Adipocyte (in vitro differentiated cells): Measurements from ENCODE around the gene CSDE1.

Experiments
- DNase-seq: peaks from one replicate; pipeline ENCODE4 v3.0.0-alpha.2; 2015; ENCODE audit warnings: low read depth
- H3K27me3 ChIP-seq: replicated peaks from 2 replicates; pipeline ENCODE4 v1.7.0; 2013; ENCODE audit warnings: mild to moderate bottlenecking, low read length, moderate library complexity; ENCODE audit not compliant: control insufficient read depth, insufficient read depth
- H3K36me3 ChIP-seq: 2 replicates; pipeline ENCODE4 v1.7.0; 2013; ENCODE audit warnings: low read length, mild to moderate bottlenecking, moderate library complexity; ENCODE audit not compliant: control insufficient read depth, insufficient read depth, severe bottlenecking
- H3K4me1 ChIP-seq: 2 replicates; pipeline ENCODE4 v1.7.0; 2013; ENCODE audit warnings: mild to moderate bottlenecking, low read length, moderate library complexity; ENCODE audit not compliant: control insufficient read depth, insufficient read depth
- H3K4me3 ChIP-seq: 2 replicates; pipeline ENCODE4 v1.7.0; 2013; ENCODE audit warnings: mild to moderate bottlenecking, low read length, moderate library complexity
- H3K9ac ChIP-seq: 2 replicates; pipeline ENCODE4 v1.7.0; 2013; ENCODE audit warnings: mild to moderate bottlenecking, low read length, moderate library complexity
- H3K9me3 ChIP-seq: 2 replicates; pipeline ENCODE4 v1.7.0; 2013; ENCODE audit warnings: mild to moderate bottlenecking, low read length, moderate library complexity; ENCODE audit not compliant: control insufficient read depth

The CSDE1 gene

DNA sequence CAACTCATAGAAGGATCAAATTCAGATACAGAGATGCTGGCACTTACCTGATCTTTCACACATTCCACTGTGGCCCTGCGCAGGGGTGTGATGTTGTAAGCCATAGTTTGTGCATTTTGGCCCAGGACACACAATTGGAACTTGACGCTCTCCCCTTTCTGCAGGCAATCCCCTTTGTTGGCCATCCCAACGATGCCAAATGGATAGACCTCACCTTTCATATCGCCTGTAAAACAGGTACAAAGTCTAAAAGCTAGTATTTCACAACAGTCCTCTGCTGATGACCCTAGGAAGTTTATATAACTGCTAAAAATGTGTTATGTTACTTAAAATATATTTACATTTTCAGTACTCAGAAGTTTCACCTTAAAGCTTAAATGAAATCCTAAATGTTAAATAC, 37.3 kb downstream of the CSDE1 start:
- no peak overlapping the region for H3K4me3 ChIP-seq
- no peaks in the 10 kb centered on the region for H3K27me3 ChIP-seq
- peaks cover 18% of the 10 kb centered on the region for H3K4me1 ChIP-seq
- no peaks in the 10 kb centered on the region for H3K9me3 ChIP-seq
- no peak for DNase-seq
- H3K36me3 ChIP-seq, result peaks cover 83% of the 10 kb centered on the region
- H3K9ac ChIP-seq, result no peak overlapping the region

DNA sequence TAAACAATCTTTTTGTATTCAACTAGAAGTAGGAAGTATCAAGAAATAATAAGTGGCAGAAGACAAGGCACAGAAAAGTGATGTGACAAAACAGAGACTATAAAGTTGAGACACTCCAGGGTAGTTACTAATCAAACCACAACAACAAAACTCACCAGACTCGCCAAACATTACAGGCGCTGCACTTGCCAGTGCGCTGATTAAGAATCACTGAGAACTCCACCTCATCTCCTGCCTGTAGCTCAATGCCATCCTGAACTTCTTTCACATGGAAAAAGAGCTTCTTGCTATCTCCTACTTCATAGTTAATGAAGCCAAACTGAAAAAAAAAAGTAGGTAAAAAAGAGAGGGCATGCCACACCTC, 38.4 kb downstream of the CSDE1 start:
- H3K9me3 ChIP-seq, result no peaks in the 10 kb centered on the region
- H3K36me3 ChIP-seq, result peaks cover 73% of the 10 kb centered on the region
- no peak overlapping the region for H3K9ac ChIP-seq
- H3K4me3 ChIP-seq, result no peak overlapping the region
- H3K4me1 ChIP-seq, result peaks cover 23% of the 10 kb centered on the region
- no peak for DNase-seq
- H3K27me3 ChIP-seq, result no peaks in the 10 kb centered on the region

DNA sequence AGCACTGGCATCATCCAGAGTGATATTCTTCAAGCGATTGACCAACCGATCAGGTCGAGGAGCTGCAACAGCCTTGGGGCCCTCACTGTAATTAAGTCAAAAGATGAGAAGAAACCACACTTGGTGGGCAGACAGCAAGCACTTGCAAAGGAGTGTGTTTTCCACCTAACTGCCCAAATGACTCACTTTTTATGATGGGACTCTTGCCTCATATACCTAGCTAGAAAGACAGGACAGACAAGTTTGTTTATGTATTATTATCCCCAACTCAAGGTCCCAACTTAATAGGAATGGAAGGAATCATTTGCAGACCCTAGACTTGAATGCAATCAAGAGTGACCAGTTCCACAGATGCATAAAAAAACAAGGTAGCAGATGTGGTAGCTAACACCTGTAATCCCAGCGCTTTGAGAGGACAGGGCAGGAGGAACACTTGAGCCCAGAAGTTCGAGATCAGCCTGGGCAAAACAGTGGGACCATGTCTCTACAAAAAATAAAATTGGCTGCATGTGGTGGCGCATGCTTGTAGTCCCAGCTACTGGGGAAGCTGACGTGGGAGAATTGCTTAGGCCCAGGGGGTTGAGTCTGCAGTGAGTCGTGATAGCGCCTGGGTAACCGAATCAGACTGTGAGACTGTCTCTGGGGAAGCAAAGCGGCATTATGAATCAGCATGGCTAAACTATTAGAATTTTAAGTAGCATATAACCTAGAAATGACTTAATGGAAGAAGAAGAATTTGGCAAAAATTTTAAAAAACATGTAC, 38.9 kb downstream of the CSDE1 start:
- Histone ChIP-seq H3K4me3 (no peak overlapping the region), H3K27me3 (no peaks in the 10 kb centered on the region), H3K9me3 (no peaks in the 10 kb centered on the region), H3K36me3 (peaks cover 72% of the 10 kb centered on the region), H3K9ac (no peak overlapping the region), H3K4me1 (peaks cover 26% of the 10 kb centered on the region)
- no peak for DNase-seq

DNA sequence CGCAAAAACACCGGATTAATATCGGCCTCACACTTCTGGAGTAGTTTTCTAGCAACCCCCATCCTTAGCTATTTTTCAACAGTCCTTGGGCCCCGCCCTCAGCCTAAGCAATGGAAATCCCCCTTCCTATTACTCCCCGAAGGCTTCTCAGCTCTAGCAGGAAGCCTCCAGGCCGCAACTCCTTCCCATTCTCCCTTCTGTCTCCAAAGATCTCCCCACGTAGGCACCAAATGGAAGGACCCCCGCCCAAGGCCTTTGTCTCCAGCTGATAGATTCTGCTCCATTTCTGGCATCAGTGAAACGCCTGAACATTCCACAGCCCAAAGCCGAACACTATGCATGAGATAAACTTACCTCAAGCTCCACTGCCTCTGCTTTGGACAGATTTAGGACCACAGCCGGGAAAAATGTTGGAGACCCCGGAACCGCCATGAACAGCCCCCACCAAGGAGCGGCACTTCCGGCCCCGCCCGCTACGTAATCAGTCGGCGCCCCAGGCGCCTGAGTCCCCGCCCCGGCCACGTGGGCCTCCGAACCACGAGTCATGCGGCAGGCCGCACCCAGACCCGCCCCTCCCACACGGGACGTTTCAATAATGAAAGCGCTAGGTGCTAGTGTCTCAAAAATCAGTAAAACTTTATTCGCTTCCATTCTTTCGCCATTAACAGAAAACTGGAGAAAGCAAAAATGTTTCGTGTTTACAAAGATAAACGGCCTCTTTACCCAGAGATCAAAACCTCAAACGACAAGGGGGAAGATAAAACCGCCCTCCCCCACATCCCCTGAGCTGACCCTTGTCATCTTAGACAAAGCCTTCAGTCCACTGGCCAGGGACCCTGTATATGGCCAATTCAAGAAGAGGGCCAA, 41.2 kb downstream of the CSDE1 start, which contains the start of gene NRAS:
Gene NRAS, minus strand, starts transcription at position 468 of the 867 bp plus-strand sequence. CDS start 611 bp downstream, outside the sequence.
- Histone ChIP-seq H3K4me3 (peak within 1 kb of the TSS; percentile 93), H3K4me1 (peaks cover 26% of the 10 kb centered on the region), H3K9me3 (no peaks in the 10 kb centered on the region), H3K9ac (peak within 1 kb of the TSS; percentile 97), H3K36me3 (peaks cover 72% of the 10 kb centered on the region), H3K27me3 (no peaks in the 10 kb centered on the region)
- peak; percentile 98 for DNase-seq

DNA sequence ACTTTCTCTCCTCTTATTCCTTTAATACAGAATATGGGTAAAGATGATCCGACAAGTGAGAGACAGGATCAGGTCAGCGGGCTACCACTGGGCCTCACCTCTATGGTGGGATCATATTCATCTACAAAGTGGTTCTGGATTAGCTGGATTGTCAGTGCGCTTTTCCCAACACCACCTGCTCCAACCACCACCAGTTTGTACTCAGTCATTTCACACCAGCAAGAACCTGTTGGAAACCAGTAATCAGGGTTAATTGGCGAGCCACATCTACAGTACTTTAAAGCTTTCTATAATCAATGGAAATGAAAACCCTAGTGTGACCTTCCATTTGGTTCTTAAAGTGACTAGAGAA, 41.9 kb downstream of the CSDE1 start:
- peaks cover 26% of the 10 kb centered on the region for H3K4me1 ChIP-seq
- no peaks in the 10 kb centered on the region for H3K27me3 ChIP-seq
- H3K4me3 ChIP-seq, result peak overlapping the region; percentile 93
- DNase-seq, result peak; percentile 19
- H3K9ac ChIP-seq, result peak overlapping the region; percentile 97
- peaks cover 70% of the 10 kb centered on the region for H3K36me3 ChIP-seq
- no peaks in the 10 kb centered on the region for H3K9me3 ChIP-seq

DNA sequence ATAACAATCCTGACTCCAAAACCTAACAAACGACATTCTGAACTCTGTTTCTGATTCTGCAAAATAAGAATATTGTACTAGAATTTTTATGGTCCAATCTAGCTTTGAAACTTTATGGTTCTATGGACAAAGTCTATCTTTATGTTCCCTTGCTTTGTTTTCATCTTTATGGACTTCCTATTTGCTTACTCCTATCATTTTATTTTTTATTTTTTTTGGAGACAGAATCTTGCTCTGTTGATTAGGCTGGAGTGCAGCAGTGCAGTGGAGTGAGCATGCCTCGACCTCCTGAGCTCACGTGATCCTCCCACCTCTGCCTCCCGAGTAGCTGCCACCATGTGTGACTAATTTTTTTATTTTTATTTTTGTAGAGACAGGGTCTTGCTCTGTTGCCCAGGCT, 44.8 kb downstream of the CSDE1 start:
- peaks cover 15% of the 10 kb centered on the region for H3K4me1 ChIP-seq
- peaks cover 65% of the 10 kb centered on the region for H3K36me3 ChIP-seq
- H3K9me3 ChIP-seq, result no peaks in the 10 kb centered on the region
- H3K9ac ChIP-seq, result no peak overlapping the region
- no peaks in the 10 kb centered on the region for H3K27me3 ChIP-seq
- DNase-seq, result no peak
- H3K4me3 ChIP-seq, result no peak overlapping the region

DNA sequence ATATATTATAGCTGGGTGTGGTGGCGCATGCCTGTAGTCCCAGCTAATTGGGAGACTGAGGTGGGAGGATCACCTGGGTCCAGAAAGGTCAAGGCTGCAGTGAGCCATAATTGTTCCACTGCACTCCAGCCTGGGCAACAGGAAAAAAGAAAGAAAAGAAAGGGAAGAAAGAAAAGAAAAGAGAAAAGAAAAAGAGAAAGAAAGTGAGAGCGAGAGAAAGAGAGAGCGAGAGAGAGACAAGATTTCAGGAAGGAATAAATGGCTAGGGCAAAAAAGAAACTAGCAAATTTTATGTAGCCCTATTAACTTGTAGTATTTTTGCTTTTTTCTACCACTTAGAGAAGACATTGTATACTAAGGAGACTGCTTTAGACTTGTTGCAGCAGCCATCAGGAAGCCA, 47.4 kb downstream of the CSDE1 start:
- H3K27me3 ChIP-seq, result no peaks in the 10 kb centered on the region
- H3K9ac ChIP-seq, result no peak overlapping the region
- no peak for DNase-seq
- H3K4me1 ChIP-seq, result peaks cover 7% of the 10 kb centered on the region
- peaks cover 83% of the 10 kb centered on the region for H3K36me3 ChIP-seq
- H3K4me3 ChIP-seq, result no peak overlapping the region
- no peaks in the 10 kb centered on the region for H3K9me3 ChIP-seq

DNA sequence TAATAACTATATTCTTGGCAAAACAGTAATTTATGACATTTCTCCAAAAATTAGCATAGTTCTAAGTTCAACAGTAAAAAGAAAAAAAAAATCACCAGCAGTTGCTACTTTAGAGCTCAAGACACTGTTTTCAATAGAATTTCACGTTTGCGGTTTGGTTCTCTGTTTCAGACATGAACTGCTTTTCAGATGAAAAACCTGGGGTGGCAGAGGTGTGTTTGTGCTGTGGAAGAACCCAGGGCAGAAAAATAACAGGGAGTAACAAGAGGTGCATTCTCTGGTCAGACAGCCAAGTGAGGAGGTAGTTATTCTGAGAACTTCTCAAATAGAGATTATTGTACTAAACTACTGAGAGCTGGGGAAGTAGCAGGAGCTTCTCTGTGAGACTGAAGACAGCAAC, 50.2 kb downstream of the CSDE1 start:
- Histone ChIP-seq H3K4me1 (peaks cover 14% of the 10 kb centered on the region), H3K9me3 (no peaks in the 10 kb centered on the region), H3K27me3 (no peaks in the 10 kb centered on the region), H3K4me3 (no peak overlapping the region), H3K36me3 (peaks cover 69% of the 10 kb centered on the region), H3K9ac (no peak overlapping the region)
- no peak for DNase-seq

DNA sequence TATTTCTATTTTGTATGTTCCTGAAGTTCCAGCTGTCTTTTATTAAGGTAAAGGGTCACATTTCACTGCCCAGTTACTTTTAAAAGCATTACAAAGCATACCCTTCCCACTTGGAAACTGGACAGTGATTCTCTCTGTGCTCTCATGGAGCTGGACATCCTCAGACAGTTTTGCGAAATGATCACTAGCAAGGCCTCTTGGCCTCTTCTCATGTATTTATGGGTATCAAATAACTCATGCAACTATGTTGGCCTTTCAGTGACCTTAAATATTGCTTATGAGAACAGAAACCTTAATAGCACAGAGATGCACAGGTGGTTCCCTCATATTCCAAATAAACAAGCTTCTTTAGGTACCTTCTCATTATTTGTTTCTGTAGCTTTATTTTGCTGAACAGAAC, 54.5 kb downstream of the CSDE1 start:
- H3K27me3 ChIP-seq, result no peaks in the 10 kb centered on the region
- H3K4me1 ChIP-seq, result peaks cover 16% of the 10 kb centered on the region
- peak; percentile 29 for DNase-seq
- no peak overlapping the region for H3K4me3 ChIP-seq
- H3K36me3 ChIP-seq, result peaks cover 32% of the 10 kb centered on the region
- H3K9me3 ChIP-seq, result no peaks in the 10 kb centered on the region
- no peak overlapping the region for H3K9ac ChIP-seq

DNA sequence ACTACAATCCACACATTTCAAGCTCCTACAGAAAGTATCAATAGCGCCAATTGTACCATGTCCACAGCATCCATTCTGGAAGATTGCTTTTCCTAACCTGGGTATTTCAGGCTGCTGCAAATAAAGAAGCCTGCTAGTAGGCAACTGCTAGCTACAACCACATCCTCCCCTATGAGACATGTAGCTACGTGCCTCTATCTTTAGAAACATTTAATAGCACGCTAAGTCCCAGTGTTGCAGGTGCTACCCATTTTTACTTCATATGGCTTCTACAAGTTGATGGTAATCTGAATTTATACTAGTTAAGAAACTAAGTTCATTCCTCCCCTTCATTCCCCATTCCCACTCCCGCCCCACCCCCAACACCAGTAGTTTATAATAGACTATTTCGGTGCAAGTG, 55.0 kb downstream of the CSDE1 start:
- no peak for DNase-seq
- Histone ChIP-seq H3K9me3 (no peaks in the 10 kb centered on the region), H3K9ac (no peak overlapping the region), H3K36me3 (peaks cover 27% of the 10 kb centered on the region), H3K4me3 (no peak overlapping the region), H3K27me3 (no peaks in the 10 kb centered on the region), H3K4me1 (peaks cover 16% of the 10 kb centered on the region)

DNA sequence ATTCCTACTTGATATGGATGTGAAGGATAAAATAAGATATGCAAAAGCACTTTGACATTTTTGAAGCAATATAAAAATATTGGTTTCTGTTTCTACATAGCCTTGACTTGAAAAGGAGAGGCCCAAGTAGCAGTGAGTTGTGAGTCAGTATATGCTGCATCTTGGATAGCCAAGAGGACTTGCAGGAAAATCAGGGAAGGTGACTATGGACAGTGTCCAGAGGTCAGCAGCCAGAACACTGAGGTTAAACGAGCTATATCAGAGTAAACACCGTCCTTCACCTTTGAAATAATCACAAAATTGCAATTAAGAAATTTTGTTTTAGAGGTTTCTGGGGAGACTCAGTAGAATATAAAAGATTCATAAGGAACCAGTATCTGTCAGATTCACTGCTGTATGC, 55.9 kb downstream of the CSDE1 start:
- Histone ChIP-seq H3K36me3 (peaks cover 19% of the 10 kb centered on the region), H3K9ac (no peak overlapping the region), H3K9me3 (no peaks in the 10 kb centered on the region), H3K4me3 (no peak overlapping the region), H3K4me1 (peaks cover 16% of the 10 kb centered on the region), H3K27me3 (no peaks in the 10 kb centered on the region)
- DNase-seq, result no peak
